ENCODE data around the gene BCORL1.

The BCORL1 gene

DNA sequence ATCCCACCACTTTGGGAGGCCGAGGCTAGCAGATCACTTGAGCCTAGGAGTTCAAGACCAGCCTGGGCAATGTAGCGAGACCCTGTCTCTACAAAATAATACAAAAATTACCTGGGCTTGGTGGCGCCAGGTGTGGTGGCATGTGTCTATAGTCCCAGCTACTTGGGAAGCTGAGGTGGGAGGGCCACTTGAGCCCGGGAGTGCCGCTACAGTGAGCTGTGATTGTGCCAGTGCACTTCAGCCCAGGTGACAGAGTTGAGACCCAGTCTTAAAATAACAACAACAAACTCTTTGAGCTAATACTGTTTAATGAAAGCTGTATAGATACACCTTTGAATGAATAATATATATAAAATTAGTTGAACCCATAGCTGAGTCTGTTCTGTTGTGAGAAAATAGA lies 9.7 kb downstream of the BCORL1 start:
- Histone ChIP-seq H2BK15ac (ENCODE audit: low read length) (no peak overlapping the region), H2BK12ac (ENCODE audit: low read length) (no peak overlapping the region), H2BK5ac (ENCODE audit: low read length) (no peak overlapping the region), H3K4me3 (ENCODE audit: low read length in 2 of 2) (no peak overlapping the region), H3K18ac (ENCODE audit: low read length) (no peak overlapping the region), H3K23ac (ENCODE audit: low read depth, low read length, poor library complexity) (no peak overlapping the region), H4K91ac (ENCODE audit: low read depth, low read length, poor library complexity) (no peak overlapping the region), H3K36me3 (replicated peaks in 1 of 2; ENCODE audit: control insufficient read depth in 2 of 2, insufficient read depth in 2 of 2, low read length in 2 of 2) (peaks cover 0 to 2% of the 10 kb centered on the region in 2 donors), H2AFZ (ENCODE audit: low read length) (no peak overlapping the region), H4K8ac (ENCODE audit: low read depth, low read length) (no peak overlapping the region), H3K4me1 (ENCODE audit: control insufficient read depth in 2 of 2, insufficient read depth in 1 of 2, low read depth in 1 of 2, low read length in 2 of 2) (no peaks in the 10 kb centered on the region), H3K9ac (ENCODE audit: low read depth, low read length, poor library complexity) (no peak overlapping the region), H3K9me3 (replicated peaks in 1 of 2; ENCODE audit: control insufficient read depth in 2 of 2, insufficient read depth in 1 of 2, low read depth in 1 of 2, low read length in 2 of 2) (no peaks in the 10 kb centered on the region), H3K14ac (ENCODE audit: low read length) (no peak overlapping the region), H3K4ac (ENCODE audit: low read length) (no peak overlapping the region), H3K27ac (replicated peaks; ENCODE audit: low read length) (no peak overlapping the region), H3K27me3 (ENCODE audit: control insufficient read depth in 3 of 3, insufficient read depth in 3 of 3, low read depth in 1 of 3, low read length in 3 of 3) (no peaks in the 10 kb centered on the region), H3K4me2 (ENCODE audit: insufficient read depth, low read length, poor library complexity, severe bottlenecking) (no peak overlapping the region), H3K79me1 (ENCODE audit: low read depth, low read length) (no peaks in the 10 kb centered on the region), H2BK120ac (ENCODE audit: low read depth, low read length) (no peak overlapping the region), H2AK5ac (ENCODE audit: low read depth, low read length) (no peak overlapping the region)
- WGBS, 2 donors (ENCODE audit: extremely low coverage in 2 of 2, insufficient read length in 2 of 2, insufficient replicate concordance in 1 of 2): no CpG with 5 or more reads among the region's 5 CpGs
- no peak for DNase-seq (ENCODE audit: low spot score)

GRCh38 chrX:129996120-129996519 lies 13.7 kb downstream of the BCORL1 start:
- Histone ChIP-seq H3K9me3 (replicated peaks in 1 of 2; ENCODE audit: control insufficient read depth in 2 of 2, insufficient read depth in 1 of 2, low read depth in 1 of 2, low read length in 2 of 2) (no peaks in the 10 kb centered on the region), H2BK12ac (ENCODE audit: low read length) (no peak overlapping the region), H3K4me2 (ENCODE audit: insufficient read depth, low read length, poor library complexity, severe bottlenecking) (no peak overlapping the region), H3K4me3 (ENCODE audit: low read length in 2 of 2) (no peak overlapping the region), H3K27ac (replicated peaks; ENCODE audit: low read length) (no peak overlapping the region), H2BK15ac (ENCODE audit: low read length) (no peak overlapping the region), H4K8ac (ENCODE audit: low read depth, low read length) (no peak overlapping the region), H2BK120ac (ENCODE audit: low read depth, low read length) (no peak overlapping the region), H3K4me1 (ENCODE audit: control insufficient read depth in 2 of 2, insufficient read depth in 1 of 2, low read depth in 1 of 2, low read length in 2 of 2) (no peaks in the 10 kb centered on the region), H3K18ac (ENCODE audit: low read length) (no peak overlapping the region), H3K9ac (ENCODE audit: low read depth, low read length, poor library complexity) (no peak overlapping the region), H2BK5ac (ENCODE audit: low read length) (no peak overlapping the region), H3K79me1 (ENCODE audit: low read depth, low read length) (peaks cover 1% of the 10 kb centered on the region), H2AFZ (ENCODE audit: low read length) (no peak overlapping the region), H4K91ac (ENCODE audit: low read depth, low read length, poor library complexity) (no peak overlapping the region), H3K14ac (ENCODE audit: low read length) (no peak overlapping the region), H3K4ac (ENCODE audit: low read length) (no peak overlapping the region), H3K27me3 (ENCODE audit: control insufficient read depth in 3 of 3, insufficient read depth in 3 of 3, low read depth in 1 of 3, low read length in 3 of 3) (no peaks in the 10 kb centered on the region), H2AK5ac (ENCODE audit: low read depth, low read length) (no peak overlapping the region), H3K36me3 (replicated peaks in 1 of 2; ENCODE audit: control insufficient read depth in 2 of 2, insufficient read depth in 2 of 2, low read length in 2 of 2) (no peaks in the 10 kb centered on the region), H3K23ac (ENCODE audit: low read depth, low read length, poor library complexity) (no peak overlapping the region)
- DNase-seq (ENCODE audit: low spot score): no peak
- no CpG with 5 or more reads among the region's 4 CpGs for WGBS, 2 donors (ENCODE audit: extremely low coverage in 2 of 2, insufficient read length in 2 of 2, insufficient replicate concordance in 1 of 2)

DNA sequence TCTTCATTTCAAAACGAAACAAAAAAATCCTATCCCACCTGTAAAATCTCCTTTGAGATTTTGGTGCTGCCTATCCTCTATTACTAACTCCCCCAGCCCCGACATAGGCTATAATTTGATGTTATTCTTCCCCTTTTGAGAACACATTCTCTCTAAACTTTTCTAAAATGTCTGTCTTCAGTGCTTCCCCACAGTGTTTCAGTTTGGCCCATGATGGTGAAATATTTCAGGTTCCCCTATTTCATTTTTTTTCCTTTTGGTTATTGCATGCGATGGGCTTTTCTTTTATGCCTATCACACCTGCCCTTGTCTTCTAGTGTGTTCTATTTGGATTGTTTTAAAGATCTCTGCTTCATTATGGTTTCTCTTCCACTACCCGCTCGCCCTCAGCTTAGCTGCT lies 14.7 kb downstream of the BCORL1 start:
- DNase-seq (ENCODE audit: low spot score): no peak
- Histone ChIP-seq H3K14ac (ENCODE audit: low read length) (no peak overlapping the region), H2BK5ac (ENCODE audit: low read length) (no peak overlapping the region), H4K91ac (ENCODE audit: low read depth, low read length, poor library complexity) (no peak overlapping the region), H2BK120ac (ENCODE audit: low read depth, low read length) (no peak overlapping the region), H3K79me1 (ENCODE audit: low read depth, low read length) (peaks cover 1% of the 10 kb centered on the region), H3K4me1 (ENCODE audit: control insufficient read depth in 2 of 2, insufficient read depth in 1 of 2, low read depth in 1 of 2, low read length in 2 of 2) (peaks cover 0 to 7% of the 10 kb centered on the region in 2 donors), H3K4me2 (ENCODE audit: insufficient read depth, low read length, poor library complexity, severe bottlenecking) (no peak overlapping the region), H2BK12ac (ENCODE audit: low read length) (no peak overlapping the region), H4K8ac (ENCODE audit: low read depth, low read length) (no peak overlapping the region), H3K18ac (ENCODE audit: low read length) (no peak overlapping the region), H3K4ac (ENCODE audit: low read length) (no peak overlapping the region), H2BK15ac (ENCODE audit: low read length) (no peak overlapping the region), H3K9ac (ENCODE audit: low read depth, low read length, poor library complexity) (no peak overlapping the region), H2AK5ac (ENCODE audit: low read depth, low read length) (no peak overlapping the region), H2AFZ (ENCODE audit: low read length) (no peak overlapping the region), H3K36me3 (replicated peaks in 1 of 2; ENCODE audit: control insufficient read depth in 2 of 2, insufficient read depth in 2 of 2, low read length in 2 of 2) (no peaks in the 10 kb centered on the region), H3K27me3 (ENCODE audit: control insufficient read depth in 3 of 3, insufficient read depth in 3 of 3, low read depth in 1 of 3, low read length in 3 of 3) (no peaks in the 10 kb centered on the region), H3K9me3 (replicated peaks in 1 of 2; ENCODE audit: control insufficient read depth in 2 of 2, insufficient read depth in 1 of 2, low read depth in 1 of 2, low read length in 2 of 2) (no peaks in the 10 kb centered on the region), H3K27ac (replicated peaks; ENCODE audit: low read length) (no peak overlapping the region), H3K23ac (ENCODE audit: low read depth, low read length, poor library complexity) (no peak overlapping the region), H3K4me3 (ENCODE audit: low read length in 2 of 2) (no peak overlapping the region)
- WGBS, 2 donors (ENCODE audit: extremely low coverage in 2 of 2, insufficient read length in 2 of 2, insufficient replicate concordance in 1 of 2): no CpG with 5 or more reads among the region's 5 CpGs

DNA sequence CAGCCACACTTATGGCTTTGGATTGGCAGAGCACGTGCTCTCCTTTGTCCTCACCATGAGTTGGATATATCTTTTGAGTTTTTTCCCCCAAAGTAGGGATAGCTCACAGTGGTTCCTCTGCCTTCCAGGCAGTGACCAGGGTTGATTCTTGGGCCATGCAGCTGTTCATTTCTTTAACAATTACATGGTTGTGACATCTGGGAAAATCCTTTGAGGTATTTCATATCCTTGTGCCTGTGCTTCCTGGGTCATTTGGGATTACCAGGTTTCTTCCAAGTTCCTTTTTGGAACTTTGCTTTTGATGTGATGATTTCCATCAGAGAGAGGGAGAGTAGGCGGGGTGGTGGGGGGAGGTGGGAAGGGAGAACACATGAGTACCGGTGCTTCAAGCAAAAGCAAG lies 15.6 kb downstream of the BCORL1 start:
- H3K9ac ChIP-seq (ENCODE audit: low read depth, low read length, poor library complexity): no peak overlapping the region
- DNase-seq (ENCODE audit: low spot score): no peak
- no CpG with 5 or more reads among the region's 3 CpGs for WGBS, 2 donors (ENCODE audit: extremely low coverage in 2 of 2, insufficient read length in 2 of 2, insufficient replicate concordance in 1 of 2)

More for the DNA sequence above, 15.6 kb downstream of the BCORL1 start:
- H4K91ac ChIP-seq (ENCODE audit: low read depth, low read length, poor library complexity): no peak overlapping the region
- H2BK120ac ChIP-seq (ENCODE audit: low read depth, low read length): no peak overlapping the region
- H3K18ac ChIP-seq (ENCODE audit: low read length): no peak overlapping the region
- H3K79me1 ChIP-seq (ENCODE audit: low read depth, low read length): peaks cover 1% of the 10 kb centered on the region
- H2AFZ ChIP-seq (ENCODE audit: low read length): no peak overlapping the region
- no peaks in the 10 kb centered on the region for H3K9me3 ChIP-seq (replicated peaks in 1 of 2; ENCODE audit: control insufficient read depth in 2 of 2, insufficient read depth in 1 of 2, low read depth in 1 of 2, low read length in 2 of 2)
- H3K4ac ChIP-seq (ENCODE audit: low read length): no peak overlapping the region
- H3K14ac ChIP-seq (ENCODE audit: low read length): no peak overlapping the region
- H2BK5ac ChIP-seq (ENCODE audit: low read length): no peak overlapping the region
- H2BK15ac ChIP-seq (ENCODE audit: low read length): no peak overlapping the region
- H3K36me3 ChIP-seq (replicated peaks in 1 of 2; ENCODE audit: control insufficient read depth in 2 of 2, insufficient read depth in 2 of 2, low read length in 2 of 2): no peaks in the 10 kb centered on the region
- H3K4me3 ChIP-seq (ENCODE audit: low read length in 2 of 2): no peak overlapping the region
- no peak overlapping the region for H4K8ac ChIP-seq (ENCODE audit: low read depth, low read length)
- H2BK12ac ChIP-seq (ENCODE audit: low read length): no peak overlapping the region
- peaks cover 0 to 9% of the 10 kb centered on the region in 2 donors for H3K4me1 ChIP-seq (ENCODE audit: control insufficient read depth in 2 of 2, insufficient read depth in 1 of 2, low read depth in 1 of 2, low read length in 2 of 2)
- H2AK5ac ChIP-seq (ENCODE audit: low read depth, low read length): no peak overlapping the region
- H3K23ac ChIP-seq (ENCODE audit: low read depth, low read length, poor library complexity): no peak overlapping the region
- H3K27me3 ChIP-seq (ENCODE audit: control insufficient read depth in 3 of 3, insufficient read depth in 3 of 3, low read depth in 1 of 3, low read length in 3 of 3): no peaks in the 10 kb centered on the region
- no peak overlapping the region for H3K4me2 ChIP-seq (ENCODE audit: insufficient read depth, low read length, poor library complexity, severe bottlenecking)
- no peak overlapping the region for H3K27ac ChIP-seq (replicated peaks; ENCODE audit: low read length)

Data from neuronal stem cell (in vitro differentiated cells).